ENCODE measurements around the gene BLTP3A. TPM values are rescaled to one million over a fixed set of nuclear protein-coding genes. Genes with fewer than 3 reads are reported as not detected.

The BLTP3A gene
- polyA plus RNA-seq, 1 of the 3 experiments (the other 2 are of a cell fraction), result 3.1 TPM

GRCh38 chr6:34757687-34758274 lies 34.1 kb upstream of the BLTP3A start:
- H3K27me3 ChIP-seq (ENCODE audit: insufficient read depth), result no peaks in the 10 kb centered on the region
- peak overlapping the region; percentile 71 to 87 for H3K4me3 ChIP-seq (ENCODE audit: low read depth in 2 of 2, low read length in 1 of 2)
- ChIA-PET POLR2A (interaction anchor here (0.7 to 1.1 kb wide), 4 partner anchors 34 to 294 kb away, joined by 3 to 6 read pairs (median 4); partner anchors contain the start of genes ANKS1A, BLTP3A and TAF11), CTCF (interaction anchor here (0.8 to 1.7 kb wide), 6 partner anchors 9 to 298 kb away, joined by 3 to 6 read pairs (median 4); no protein-coding TSS in a partner anchor)
- H3K36me3 ChIP-seq (replicated peaks in 1 of 2; ENCODE audit: control insufficient read depth in 1 of 2, insufficient read depth in 2 of 2, low read length in 1 of 2), result peaks cover 16 to 21% of the 10 kb centered on the region in 2 experiments
- H3K79me2 ChIP-seq (ENCODE audit: insufficient read depth), result peaks cover 56% of the 10 kb centered on the region
- TF ChIP-seq RCOR1 (IDR thresholded peaks at IDR 0.05; ENCODE audit: low read length) (no peak), ZBTB33 (IDR thresholded peaks at IDR 0.05; ENCODE audit: borderline replicate concordance, low read depth) (no peak), JUND (IDR thresholded peaks at IDR 0.05) (no peak), GABPA (IDR thresholded peaks at IDR 0.05; ENCODE audit: low read depth) (no peak), TCF12 (IDR thresholded peaks at IDR 0.05) (no peak), PBX3 (IDR thresholded peaks at IDR 0.05) (no peak), SIN3A (IDR thresholded peaks at IDR 0.05; ENCODE audit: borderline replicate concordance, low read depth, low read length) (no peak), MXI1 (IDR thresholded peaks at IDR 0.05; ENCODE audit: low read depth, low read length) (no peak), FOXJ3 (CRISPR knock-in tag; IDR thresholded peaks at IDR 0.05) (no peak), NFIC (IDR thresholded peaks at IDR 0.05; ENCODE audit: borderline replicate concordance) (no peak), USF1 (IDR thresholded peaks at IDR 0.05; ENCODE audit: borderline replicate concordance, low read depth) (no peak)
- TF ChIP-seq, protein P1, sequence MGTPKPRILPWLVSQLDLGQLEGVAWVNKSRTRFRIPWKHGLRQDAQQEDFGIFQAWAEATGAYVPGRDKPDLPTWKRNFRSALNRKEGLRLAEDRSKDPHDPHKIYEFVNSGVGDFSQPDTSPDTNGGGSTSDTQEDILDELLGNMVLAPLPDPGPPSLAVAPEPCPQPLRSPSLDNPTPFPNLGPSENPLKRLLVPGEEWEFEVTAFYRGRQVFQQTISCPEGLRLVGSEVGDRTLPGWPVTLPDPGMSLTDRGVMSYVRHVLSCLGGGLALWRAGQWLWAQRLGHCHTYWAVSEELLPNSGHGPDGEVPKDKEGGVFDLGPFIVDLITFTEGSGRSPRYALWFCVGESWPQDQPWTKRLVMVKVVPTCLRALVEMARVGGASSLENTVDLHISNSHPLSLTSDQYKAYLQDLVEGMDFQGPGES (IDR thresholded peaks at IDR 0.05; ENCODE audit: low read depth, low read length), result no peak
- TF ChIP-seq, protein P2, sequence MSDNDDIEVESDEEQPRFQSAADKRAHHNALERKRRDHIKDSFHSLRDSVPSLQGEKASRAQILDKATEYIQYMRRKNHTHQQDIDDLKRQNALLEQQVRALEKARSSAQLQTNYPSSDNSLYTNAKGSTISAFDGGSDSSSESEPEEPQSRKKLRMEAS (IDR thresholded peaks at IDR 0.05; ENCODE audit: low read depth), result no peak
- DNase-seq, result no peak
- H4K20me1 ChIP-seq (ENCODE audit: insufficient read depth), result no peaks in the 10 kb centered on the region
- no peaks in the 10 kb centered on the region for H3K9me2 ChIP-seq
- H3K4me1 ChIP-seq (ENCODE audit: control insufficient read depth in 1 of 2, insufficient read depth in 2 of 2, low read depth in 1 of 2, low read length in 1 of 2), result no peaks in the 10 kb centered on the region; a peak in 1 of 4 replicates
- H2AFZ ChIP-seq (ENCODE audit: low read depth), result peak overlapping the region; percentile 88
- no peaks in the 10 kb centered on the region for H3K9me3 ChIP-seq
- peak overlapping the region; percentile 84 for H3K9ac ChIP-seq
- peak overlapping the region; percentile 86 for H3K4me2 ChIP-seq
- peaks cover 18% of the 10 kb centered on the region for H3F3A ChIP-seq (replicated peaks; ENCODE audit: insufficient read depth)
- peak overlapping the region; percentile 75 to 92 for H3K27ac ChIP-seq (ENCODE audit: low read depth in 2 of 2, low read length in 1 of 2)
- WGBS (ENCODE audit: low lambda C conversion rate), result 4% methylated on average over 11 of the region's 11 CpGs
